C4-2B (cell line): ENCODE measurements around the gene CLDN1.

Experiments
- ZFX ChIP-seq: fragments of 450-650 bp; IDR thresholded peaks from 2 replicates; pipeline ENCODE4 v1.6.1; 2017
- TF ChIP-seq, protein P1 (sequence below): fragments of 450-650 bp; conservative IDR thresholded peaks from 2 replicates; pipeline ENCODE4 v1.5.1; 2017; ENCODE audit warnings: mild to moderate bottlenecking

DNA sequence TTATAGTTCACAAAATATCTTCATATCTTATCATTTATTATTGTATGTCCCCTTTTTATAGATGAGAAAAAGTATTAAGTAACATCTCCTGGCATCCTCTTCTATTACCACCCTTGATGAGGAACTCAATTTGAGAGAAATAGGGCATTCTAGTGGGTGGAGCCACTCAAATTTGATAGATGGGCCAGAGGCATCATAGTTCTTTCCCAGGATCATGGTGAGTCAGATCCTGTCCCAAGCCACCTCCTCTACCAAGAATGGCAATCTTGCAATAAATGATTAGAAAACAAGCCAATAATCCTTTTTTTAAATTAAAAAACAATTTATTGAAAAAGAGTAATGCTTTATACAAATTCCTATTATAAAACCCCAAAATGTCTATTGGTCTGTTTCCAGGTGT is 16.8 kb downstream of the CLDN1 start:
- TF ChIP-seq, protein P1, sequence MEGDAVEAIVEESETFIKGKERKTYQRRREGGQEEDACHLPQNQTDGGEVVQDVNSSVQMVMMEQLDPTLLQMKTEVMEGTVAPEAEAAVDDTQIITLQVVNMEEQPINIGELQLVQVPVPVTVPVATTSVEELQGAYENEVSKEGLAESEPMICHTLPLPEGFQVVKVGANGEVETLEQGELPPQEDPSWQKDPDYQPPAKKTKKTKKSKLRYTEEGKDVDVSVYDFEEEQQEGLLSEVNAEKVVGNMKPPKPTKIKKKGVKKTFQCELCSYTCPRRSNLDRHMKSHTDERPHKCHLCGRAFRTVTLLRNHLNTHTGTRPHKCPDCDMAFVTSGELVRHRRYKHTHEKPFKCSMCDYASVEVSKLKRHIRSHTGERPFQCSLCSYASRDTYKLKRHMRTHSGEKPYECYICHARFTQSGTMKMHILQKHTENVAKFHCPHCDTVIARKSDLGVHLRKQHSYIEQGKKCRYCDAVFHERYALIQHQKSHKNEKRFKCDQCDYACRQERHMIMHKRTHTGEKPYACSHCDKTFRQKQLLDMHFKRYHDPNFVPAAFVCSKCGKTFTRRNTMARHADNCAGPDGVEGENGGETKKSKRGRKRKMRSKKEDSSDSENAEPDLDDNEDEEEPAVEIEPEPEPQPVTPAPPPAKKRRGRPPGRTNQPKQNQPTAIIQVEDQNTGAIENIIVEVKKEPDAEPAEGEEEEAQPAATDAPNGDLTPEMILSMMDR = no peak
- TF ChIP-seq ZFX = no peak
